HL-60 (cell line): ENCODE data around the gene GUCA1A.

Source experiments
- POLR2AphosphoS5 ChIP-seq: IDR thresholded peaks from 2 replicates; pipeline ENCODE4 v1.6.1; 2012; ENCODE audit warnings: low read depth
- REST ChIP-seq: IDR thresholded peaks from 2 replicates; pipeline ENCODE4 v1.6.1; 2012; ENCODE audit warnings: low read depth; ENCODE audit not compliant: insufficient replicate concordance
- SPI1 ChIP-seq: IDR thresholded peaks from 2 replicates; pipeline ENCODE4 v1.6.1; 2012; ENCODE audit warnings: low read depth, mild to moderate bottlenecking, borderline replicate concordance
- TF ChIP-seq, protein P1 (sequence below): IDR thresholded peaks from one replicate; pipeline ENCODE4 v1.5.1; 2011; ENCODE audit warnings: low read length, control low read depth, inconsistent platforms; ENCODE audit not compliant: insufficient read depth

GRCh38 chr6:42162812-42163211 lies 10.4 kb upstream of the GUCA1A start:
- TF ChIP-seq, protein P1, sequence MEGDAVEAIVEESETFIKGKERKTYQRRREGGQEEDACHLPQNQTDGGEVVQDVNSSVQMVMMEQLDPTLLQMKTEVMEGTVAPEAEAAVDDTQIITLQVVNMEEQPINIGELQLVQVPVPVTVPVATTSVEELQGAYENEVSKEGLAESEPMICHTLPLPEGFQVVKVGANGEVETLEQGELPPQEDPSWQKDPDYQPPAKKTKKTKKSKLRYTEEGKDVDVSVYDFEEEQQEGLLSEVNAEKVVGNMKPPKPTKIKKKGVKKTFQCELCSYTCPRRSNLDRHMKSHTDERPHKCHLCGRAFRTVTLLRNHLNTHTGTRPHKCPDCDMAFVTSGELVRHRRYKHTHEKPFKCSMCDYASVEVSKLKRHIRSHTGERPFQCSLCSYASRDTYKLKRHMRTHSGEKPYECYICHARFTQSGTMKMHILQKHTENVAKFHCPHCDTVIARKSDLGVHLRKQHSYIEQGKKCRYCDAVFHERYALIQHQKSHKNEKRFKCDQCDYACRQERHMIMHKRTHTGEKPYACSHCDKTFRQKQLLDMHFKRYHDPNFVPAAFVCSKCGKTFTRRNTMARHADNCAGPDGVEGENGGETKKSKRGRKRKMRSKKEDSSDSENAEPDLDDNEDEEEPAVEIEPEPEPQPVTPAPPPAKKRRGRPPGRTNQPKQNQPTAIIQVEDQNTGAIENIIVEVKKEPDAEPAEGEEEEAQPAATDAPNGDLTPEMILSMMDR, result no peak
- TF ChIP-seq POLR2AphosphoS5 (no peak), SPI1 (no peak), REST (no peak)
